HepG2 (cell line): ENCODE measurements around the gene HS3ST5.

Experiments used
- HDAC1 ChIP-seq: sonication (generic); formaldehyde crosslinking; IDR thresholded peaks from 2 replicates; pipeline ENCODE4 v1.5.1; 2020; ENCODE audit warnings: mild to moderate bottlenecking, missing genetic modification reagents
- MAFK ChIP-seq, 2 experiments: IDR thresholded peaks in 1 of 2; conservative IDR thresholded peaks in 1 of 2; 2 replicates each; pipeline ENCODE4 v1.6.1; 2011; ENCODE audit warnings: improper control_type of control experiment in 2 of 2, low read length in 2 of 2
- MED1 ChIP-seq: sonication (generic); formaldehyde crosslinking; IDR thresholded peaks from 2 replicates; pipeline ENCODE4 v1.4.0; 2020; ENCODE audit warnings: missing genetic modification reagents
- MTA3 ChIP-seq: sonication (generic); formaldehyde crosslinking; IDR thresholded peaks from 2 replicates; pipeline ENCODE4 v1.4.0; 2020; ENCODE audit warnings: missing genetic modification reagents
- RFX5 ChIP-seq: IDR thresholded peaks from 2 replicates; pipeline ENCODE4 v1.6.1; 2011; ENCODE audit warnings: low read depth, low read length, improper control_type of control experiment
- SMAD3 ChIP-seq: sonication (generic); formaldehyde crosslinking; IDR thresholded peaks from 2 replicates; pipeline ENCODE4 v1.4.0; 2020; ENCODE audit warnings: missing genetic modification reagents
- SMAD9 ChIP-seq: sonication (generic); formaldehyde crosslinking; IDR thresholded peaks from 2 replicates; pipeline ENCODE4 v1.5.1; 2020; ENCODE audit warnings: mild to moderate bottlenecking, missing genetic modification reagents
- TF ChIP-seq, protein P1 (sequence below): sonication (generic); formaldehyde crosslinking; IDR thresholded peaks from 2 replicates; pipeline ENCODE4 v1.4.0; 2020; ENCODE audit warnings: mild to moderate bottlenecking, missing genetic modification reagents
- TF ChIP-seq, protein P2 (sequence below): fragments of 450-650 bp; IDR thresholded peaks from 2 replicates; pipeline ENCODE4 v1.6.1; 2017; ENCODE audit warnings: mild to moderate bottlenecking
- TF ChIP-seq, protein P3 (sequence below), 2 experiments: IDR thresholded peaks; 2 replicates each; pipeline ENCODE4 v1.6.1; 2011 to 2012; ENCODE audit warnings: low read length in 2 of 2, borderline replicate concordance in 1 of 2, low read depth in 1 of 2, mild to moderate bottlenecking in 1 of 2, moderate library complexity in 1 of 2

DNA sequence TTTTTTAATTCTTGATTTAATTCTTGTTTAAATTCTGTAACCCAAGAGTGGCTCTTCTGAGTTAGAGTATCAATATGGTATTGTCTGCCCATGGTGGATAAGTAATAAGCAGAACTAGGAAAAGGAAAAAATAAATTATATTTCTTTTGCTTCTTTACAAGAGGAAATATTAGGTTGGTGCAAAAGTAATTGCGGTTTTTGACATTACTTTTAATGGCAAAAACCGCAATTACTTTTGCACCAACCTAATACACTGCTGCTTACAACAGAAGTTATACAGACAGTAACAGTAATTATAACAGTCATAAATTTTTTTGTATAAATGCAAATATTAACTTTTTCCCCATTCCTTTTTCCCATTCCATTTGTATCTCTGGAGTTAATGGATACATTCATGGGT, 65.6 kb downstream of the HS3ST5 start:
- TF ChIP-seq SMAD3, result no peak
- TF ChIP-seq, protein P1, sequence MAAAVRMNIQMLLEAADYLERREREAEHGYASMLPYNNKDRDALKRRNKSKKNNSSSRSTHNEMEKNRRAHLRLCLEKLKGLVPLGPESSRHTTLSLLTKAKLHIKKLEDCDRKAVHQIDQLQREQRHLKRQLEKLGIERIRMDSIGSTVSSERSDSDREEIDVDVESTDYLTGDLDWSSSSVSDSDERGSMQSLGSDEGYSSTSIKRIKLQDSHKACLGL, result no peak
- TF ChIP-seq, protein P2, sequence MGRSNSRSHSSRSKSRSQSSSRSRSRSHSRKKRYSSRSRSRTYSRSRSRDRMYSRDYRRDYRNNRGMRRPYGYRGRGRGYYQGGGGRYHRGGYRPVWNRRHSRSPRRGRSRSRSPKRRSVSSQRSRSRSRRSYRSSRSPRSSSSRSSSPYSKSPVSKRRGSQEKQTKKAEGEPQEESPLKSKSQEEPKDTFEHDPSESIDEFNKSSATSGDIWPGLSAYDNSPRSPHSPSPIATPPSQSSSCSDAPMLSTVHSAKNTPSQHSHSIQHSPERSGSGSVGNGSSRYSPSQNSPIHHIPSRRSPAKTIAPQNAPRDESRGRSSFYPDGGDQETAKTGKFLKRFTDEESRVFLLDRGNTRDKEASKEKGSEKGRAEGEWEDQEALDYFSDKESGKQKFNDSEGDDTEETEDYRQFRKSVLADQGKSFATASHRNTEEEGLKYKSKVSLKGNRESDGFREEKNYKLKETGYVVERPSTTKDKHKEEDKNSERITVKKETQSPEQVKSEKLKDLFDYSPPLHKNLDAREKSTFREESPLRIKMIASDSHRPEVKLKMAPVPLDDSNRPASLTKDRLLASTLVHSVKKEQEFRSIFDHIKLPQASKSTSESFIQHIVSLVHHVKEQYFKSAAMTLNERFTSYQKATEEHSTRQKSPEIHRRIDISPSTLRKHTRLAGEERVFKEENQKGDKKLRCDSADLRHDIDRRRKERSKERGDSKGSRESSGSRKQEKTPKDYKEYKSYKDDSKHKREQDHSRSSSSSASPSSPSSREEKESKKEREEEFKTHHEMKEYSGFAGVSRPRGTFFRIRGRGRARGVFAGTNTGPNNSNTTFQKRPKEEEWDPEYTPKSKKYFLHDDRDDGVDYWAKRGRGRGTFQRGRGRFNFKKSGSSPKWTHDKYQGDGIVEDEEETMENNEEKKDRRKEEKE, result no peak
- TF ChIP-seq HDAC1 (CRISPR knock-in tag), result no peak
- TF ChIP-seq, protein P3, sequence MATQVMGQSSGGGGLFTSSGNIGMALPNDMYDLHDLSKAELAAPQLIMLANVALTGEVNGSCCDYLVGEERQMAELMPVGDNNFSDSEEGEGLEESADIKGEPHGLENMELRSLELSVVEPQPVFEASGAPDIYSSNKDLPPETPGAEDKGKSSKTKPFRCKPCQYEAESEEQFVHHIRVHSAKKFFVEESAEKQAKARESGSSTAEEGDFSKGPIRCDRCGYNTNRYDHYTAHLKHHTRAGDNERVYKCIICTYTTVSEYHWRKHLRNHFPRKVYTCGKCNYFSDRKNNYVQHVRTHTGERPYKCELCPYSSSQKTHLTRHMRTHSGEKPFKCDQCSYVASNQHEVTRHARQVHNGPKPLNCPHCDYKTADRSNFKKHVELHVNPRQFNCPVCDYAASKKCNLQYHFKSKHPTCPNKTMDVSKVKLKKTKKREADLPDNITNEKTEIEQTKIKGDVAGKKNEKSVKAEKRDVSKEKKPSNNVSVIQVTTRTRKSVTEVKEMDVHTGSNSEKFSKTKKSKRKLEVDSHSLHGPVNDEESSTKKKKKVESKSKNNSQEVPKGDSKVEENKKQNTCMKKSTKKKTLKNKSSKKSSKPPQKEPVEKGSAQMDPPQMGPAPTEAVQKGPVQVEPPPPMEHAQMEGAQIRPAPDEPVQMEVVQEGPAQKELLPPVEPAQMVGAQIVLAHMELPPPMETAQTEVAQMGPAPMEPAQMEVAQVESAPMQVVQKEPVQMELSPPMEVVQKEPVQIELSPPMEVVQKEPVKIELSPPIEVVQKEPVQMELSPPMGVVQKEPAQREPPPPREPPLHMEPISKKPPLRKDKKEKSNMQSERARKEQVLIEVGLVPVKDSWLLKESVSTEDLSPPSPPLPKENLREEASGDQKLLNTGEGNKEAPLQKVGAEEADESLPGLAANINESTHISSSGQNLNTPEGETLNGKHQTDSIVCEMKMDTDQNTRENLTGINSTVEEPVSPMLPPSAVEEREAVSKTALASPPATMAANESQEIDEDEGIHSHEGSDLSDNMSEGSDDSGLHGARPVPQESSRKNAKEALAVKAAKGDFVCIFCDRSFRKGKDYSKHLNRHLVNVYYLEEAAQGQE (IDR thresholded peaks at IDR 0.05; ENCODE audit: borderline replicate concordance in 1 of 2, low read depth in 1 of 2, low read length in 2 of 2), result no peak
- TF ChIP-seq MAFK (conservative IDR thresholded peaks at IDR 0.05 in 1 of 2, IDR thresholded peaks at IDR 0.05 in 1 of 2; ENCODE audit: low read length in 2 of 2), result no peak
- TF ChIP-seq MED1 (CRISPR knock-in tag), result no peak
- TF ChIP-seq RFX5, result no peak
- no peak for TF ChIP-seq MTA3 (CRISPR knock-in tag)
- no peak for TF ChIP-seq SMAD9 (CRISPR knock-in tag)
